Loucy (cell line): ENCODE data around the gene GIN1.
"Not testable (repeated sequence)": the region's sequence is repeated elsewhere in the genome, so short reads cannot be mapped to it uniquely, and the experiment has no call there.

ENCODE experiments used
- H2AFZ ChIP-seq: fragments of 200-600 bp; sonication (generic); 2 replicates; pipeline ENCODE4 v1.6.0; 2016; ENCODE audit warnings: antibody characterized with exemption, mild to moderate bottlenecking, low read length, moderate library complexity
- H3F3A ChIP-seq: fragments of 200-600 bp; 2 replicates; pipeline ENCODE4 v1.6.0; 2016; ENCODE audit warnings: antibody characterized with exemption, low read depth, mild to moderate bottlenecking
- H3K27me3 ChIP-seq: fragments of 200-600 bp; sonication (generic); 2 replicates; pipeline ENCODE4 v1.6.1; 2014; ENCODE audit warnings: low read length, mild to moderate bottlenecking; ENCODE audit not compliant: insufficient read depth, poor library complexity, severe bottlenecking
- H3K36me3 ChIP-seq: fragments of 200-600 bp; sonication (generic); 2 replicates; pipeline ENCODE4 v1.6.1; 2016; ENCODE audit warnings: low read length; ENCODE audit not compliant: insufficient read depth
- H3K4me1 ChIP-seq: fragments of 200-600 bp; sonication (generic); 2 replicates; pipeline ENCODE4 v1.5.1; 2014; ENCODE audit warnings: low read length, mild to moderate bottlenecking; ENCODE audit not compliant: insufficient read depth, poor library complexity, severe bottlenecking
- H3K4me2 ChIP-seq: fragments of 200-600 bp; sonication (generic); 2 replicates; pipeline ENCODE4 v1.6.0; 2014; ENCODE audit warnings: antibody characterized with exemption, low read length, low read depth, mild to moderate bottlenecking; ENCODE audit not compliant: poor library complexity, severe bottlenecking
- H3K4me3 ChIP-seq: fragments of 200-600 bp; sonication (generic); 2 replicates; pipeline ENCODE4 v1.5.1; 2014; ENCODE audit warnings: low read length, mild to moderate bottlenecking, mixed read lengths; ENCODE audit not compliant: poor library complexity, severe bottlenecking
- H3K79me2 ChIP-seq: fragments of 200-600 bp; sonication (generic); 2 replicates; pipeline ENCODE4 v1.6.1; 2014; ENCODE audit warnings: low read length; ENCODE audit not compliant: insufficient read depth
- H3K9ac ChIP-seq: fragments of 200-600 bp; sonication (generic); 2 replicates; pipeline ENCODE4 v1.6.0; 2014; ENCODE audit warnings: mild to moderate bottlenecking, low read depth, low read length, moderate library complexity; ENCODE audit not compliant: poor library complexity, severe bottlenecking
- H3K9me2 ChIP-seq: fragments of 200-600 bp; sonication (generic); replicated peaks from 2 replicates; pipeline ENCODE4 v1.6.1; 2016; ENCODE audit warnings: low read depth, low read length, mixed read lengths
- H3K9me3 ChIP-seq: fragments of 200-600 bp; sonication (generic); 2 replicates; pipeline ENCODE4 v1.6.1; 2014; ENCODE audit warnings: mild to moderate bottlenecking, antibody characterized with exemption, low read length, low read depth; ENCODE audit not compliant: insufficient read depth
- H4K20me1 ChIP-seq: fragments of 200-600 bp; sonication (generic); 2 replicates; pipeline ENCODE4 v1.6.0; 2014; ENCODE audit warnings: antibody characterized with exemption, low read length, mild to moderate bottlenecking; ENCODE audit not compliant: insufficient read depth, poor library complexity, severe bottlenecking
- EZH2phosphoT487 ChIP-seq: fragments of 200-600 bp; IDR thresholded peaks from 2 replicates; pipeline ENCODE4 v1.6.1; 2018; ENCODE audit warnings: antibody characterized with exemption, mild to moderate bottlenecking, moderate library complexity, borderline replicate concordance
- TF ChIP-seq, protein P1 (sequence below): fragments of 200-600 bp; sonication (generic); conservative IDR thresholded peaks from 2 replicates; pipeline ENCODE4 v1.5.1; 2014; ENCODE audit warnings: mild to moderate bottlenecking, antibody characterized with exemption, low read length

The GIN1 gene

DNA sequence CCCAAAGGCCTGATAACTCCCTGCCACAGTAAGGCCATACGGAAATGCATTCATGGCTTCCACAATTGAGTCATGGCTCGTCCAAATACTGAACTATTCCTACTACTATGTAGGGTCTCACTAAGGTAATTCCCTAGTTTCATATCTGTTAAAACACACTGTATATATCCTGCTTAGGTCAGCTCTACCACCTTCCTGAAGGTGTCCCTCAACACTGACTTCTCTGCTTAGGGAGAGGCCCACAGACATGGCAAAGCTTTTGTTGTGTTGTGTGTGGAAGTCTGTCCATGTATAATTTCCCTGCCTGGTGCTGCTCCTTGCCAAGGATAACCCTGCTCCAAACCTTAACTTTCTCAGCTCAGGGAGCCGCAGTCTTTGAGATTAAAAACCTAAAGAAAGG lies 60.4 kb downstream of the GIN1 start:
- no peaks in the 10 kb centered on the region for H3K9me3 ChIP-seq
- H3F3A ChIP-seq: no peaks in the 10 kb centered on the region
- no peaks in the 10 kb centered on the region for H3K4me1 ChIP-seq
- H3K79me2 ChIP-seq: no peaks in the 10 kb centered on the region
- H3K9ac ChIP-seq: no peak overlapping the region
- TF ChIP-seq EZH2phosphoT487: no peak
- TF ChIP-seq, protein P1, sequence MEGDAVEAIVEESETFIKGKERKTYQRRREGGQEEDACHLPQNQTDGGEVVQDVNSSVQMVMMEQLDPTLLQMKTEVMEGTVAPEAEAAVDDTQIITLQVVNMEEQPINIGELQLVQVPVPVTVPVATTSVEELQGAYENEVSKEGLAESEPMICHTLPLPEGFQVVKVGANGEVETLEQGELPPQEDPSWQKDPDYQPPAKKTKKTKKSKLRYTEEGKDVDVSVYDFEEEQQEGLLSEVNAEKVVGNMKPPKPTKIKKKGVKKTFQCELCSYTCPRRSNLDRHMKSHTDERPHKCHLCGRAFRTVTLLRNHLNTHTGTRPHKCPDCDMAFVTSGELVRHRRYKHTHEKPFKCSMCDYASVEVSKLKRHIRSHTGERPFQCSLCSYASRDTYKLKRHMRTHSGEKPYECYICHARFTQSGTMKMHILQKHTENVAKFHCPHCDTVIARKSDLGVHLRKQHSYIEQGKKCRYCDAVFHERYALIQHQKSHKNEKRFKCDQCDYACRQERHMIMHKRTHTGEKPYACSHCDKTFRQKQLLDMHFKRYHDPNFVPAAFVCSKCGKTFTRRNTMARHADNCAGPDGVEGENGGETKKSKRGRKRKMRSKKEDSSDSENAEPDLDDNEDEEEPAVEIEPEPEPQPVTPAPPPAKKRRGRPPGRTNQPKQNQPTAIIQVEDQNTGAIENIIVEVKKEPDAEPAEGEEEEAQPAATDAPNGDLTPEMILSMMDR: no peak
- no peaks in the 10 kb centered on the region for H3K9me2 ChIP-seq
- no peak overlapping the region; the same call in 1 of the 2 replicates for H2AFZ ChIP-seq
- H4K20me1 ChIP-seq: no peaks in the 10 kb centered on the region
- H3K27me3 ChIP-seq: no peaks in the 10 kb centered on the region
- no peak overlapping the region for H3K4me2 ChIP-seq
- H3K4me3 ChIP-seq: no peak overlapping the region
- no peaks in the 10 kb centered on the region for H3K36me3 ChIP-seq

DNA sequence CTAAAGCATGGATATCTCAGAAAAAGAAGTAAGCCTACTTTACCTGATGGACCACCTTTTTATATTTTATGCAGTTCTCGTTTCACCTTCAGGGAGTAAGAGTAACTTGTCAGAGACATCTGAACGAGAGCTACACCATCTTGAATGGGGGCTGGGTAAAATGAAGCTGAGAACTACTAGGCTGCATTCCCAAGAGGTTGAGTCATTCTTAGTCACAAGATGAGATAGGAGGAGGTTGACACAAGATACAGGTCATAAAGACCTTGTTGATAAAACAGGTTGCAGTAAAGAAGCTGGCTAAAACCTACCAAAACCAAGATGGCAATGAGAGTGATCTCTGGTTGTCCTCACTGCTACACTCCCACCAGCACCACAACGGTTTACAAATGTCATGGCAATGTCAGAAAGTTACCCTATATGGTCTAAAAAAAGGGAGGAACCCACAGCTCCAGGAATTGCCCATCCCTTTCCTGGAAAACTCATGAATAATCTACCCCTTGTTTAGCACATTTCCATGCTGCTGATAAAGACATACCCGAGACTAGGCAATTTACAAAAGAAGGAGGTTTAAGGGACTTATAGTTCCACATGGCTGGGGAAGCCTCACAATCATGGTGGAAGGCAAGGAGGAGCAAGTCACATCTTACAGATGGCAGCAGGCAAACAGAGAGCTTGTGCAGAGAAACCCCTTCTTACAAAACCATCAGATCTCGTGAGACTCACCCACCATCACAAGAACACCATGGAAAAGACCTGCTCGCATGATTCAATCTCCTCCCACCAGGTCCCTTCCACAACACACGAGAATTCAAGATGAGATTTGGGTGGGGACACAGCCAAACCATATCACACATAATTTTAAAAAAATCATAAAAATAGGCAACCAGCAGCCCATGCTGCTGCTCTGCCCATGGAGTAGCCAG lies 62.5 kb downstream of the GIN1 start:
- Histone ChIP-seq H3K9ac (no peak overlapping the region), H3K9me3 (no peaks in the 10 kb centered on the region), H3K4me3 (no peak overlapping the region), H3K9me2 (no peaks in the 10 kb centered on the region), H4K20me1 (no peaks in the 10 kb centered on the region), H2AFZ (no peak overlapping the region), H3F3A (no peaks in the 10 kb centered on the region), H3K79me2 (no peaks in the 10 kb centered on the region), H3K4me1 (no peaks in the 10 kb centered on the region), H3K36me3 (no peaks in the 10 kb centered on the region), H3K27me3 (no peaks in the 10 kb centered on the region), H3K4me2 (no peak overlapping the region)
- no peak for TF ChIP-seq EZH2phosphoT487
- TF ChIP-seq, protein P1: no peak

DNA sequence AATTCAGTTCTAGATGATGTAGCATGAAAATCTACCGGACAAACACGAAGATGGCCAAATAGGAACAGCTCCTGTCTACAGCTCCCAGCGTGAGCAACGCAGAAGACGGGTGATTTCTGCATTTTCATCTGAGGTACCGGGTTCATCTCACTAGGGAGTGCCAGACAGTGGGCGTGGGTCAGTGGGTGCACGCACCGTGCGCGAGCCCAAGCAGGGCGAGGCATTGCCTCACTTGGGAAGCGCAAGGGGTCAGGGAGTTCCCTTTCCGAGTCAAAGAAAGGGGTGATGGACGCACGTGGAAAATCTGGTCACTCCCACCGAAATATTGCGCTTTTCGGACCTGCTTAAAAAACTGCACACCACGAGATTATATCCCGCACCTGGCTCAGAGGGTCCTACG lies 73.2 kb downstream of the GIN1 start:
- not testable (repeated sequence) for H3K4me1 ChIP-seq, H3K36me3 ChIP-seq, H3K4me2 ChIP-seq, H3K27me3 ChIP-seq, H2AFZ ChIP-seq, H4K20me1 ChIP-seq, H3K9me2 ChIP-seq, H3K9ac ChIP-seq, H3K4me3 ChIP-seq, H3K79me2 ChIP-seq, H3K9me3 ChIP-seq, H3F3A ChIP-seq
